ENCODE data around the gene PICK1.

DNA sequence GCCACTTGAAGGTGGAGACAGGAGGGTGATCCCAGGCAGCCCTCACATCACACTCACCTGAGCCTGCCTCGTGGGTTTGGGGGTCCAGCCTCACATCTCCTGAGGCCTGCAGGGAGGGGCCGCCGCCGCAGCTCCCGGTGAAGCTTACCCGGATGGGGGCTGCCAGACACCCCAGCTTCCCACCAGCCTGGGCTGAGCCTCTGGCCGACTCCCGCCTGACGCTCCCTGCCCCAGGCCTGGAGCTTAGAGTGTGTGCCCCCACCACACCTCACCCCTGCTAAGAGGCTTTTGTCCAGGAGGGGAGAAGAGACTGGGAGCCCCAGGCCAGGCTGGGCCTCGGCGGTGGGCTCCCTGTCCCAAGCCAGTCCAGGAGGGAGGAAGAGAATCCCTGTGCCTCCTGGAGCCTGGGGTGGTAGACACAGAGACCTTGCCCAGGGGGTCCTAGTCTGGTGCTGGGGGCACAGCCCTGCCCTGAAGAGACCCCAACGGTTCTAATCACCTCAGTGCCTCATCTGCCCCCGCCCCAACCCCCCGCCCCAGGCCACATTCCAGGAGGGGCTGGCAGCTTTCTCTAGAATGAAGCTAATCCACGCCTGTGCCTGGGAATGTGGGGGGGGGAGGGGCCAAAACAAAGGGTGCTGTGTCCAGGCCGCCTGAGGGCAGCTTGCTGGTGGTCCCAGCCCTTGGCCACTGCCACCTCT lies 26.9 kb downstream of the PICK1 start, which contains the start of gene SLC16A8:
- TF ChIP-seq, protein P1, sequence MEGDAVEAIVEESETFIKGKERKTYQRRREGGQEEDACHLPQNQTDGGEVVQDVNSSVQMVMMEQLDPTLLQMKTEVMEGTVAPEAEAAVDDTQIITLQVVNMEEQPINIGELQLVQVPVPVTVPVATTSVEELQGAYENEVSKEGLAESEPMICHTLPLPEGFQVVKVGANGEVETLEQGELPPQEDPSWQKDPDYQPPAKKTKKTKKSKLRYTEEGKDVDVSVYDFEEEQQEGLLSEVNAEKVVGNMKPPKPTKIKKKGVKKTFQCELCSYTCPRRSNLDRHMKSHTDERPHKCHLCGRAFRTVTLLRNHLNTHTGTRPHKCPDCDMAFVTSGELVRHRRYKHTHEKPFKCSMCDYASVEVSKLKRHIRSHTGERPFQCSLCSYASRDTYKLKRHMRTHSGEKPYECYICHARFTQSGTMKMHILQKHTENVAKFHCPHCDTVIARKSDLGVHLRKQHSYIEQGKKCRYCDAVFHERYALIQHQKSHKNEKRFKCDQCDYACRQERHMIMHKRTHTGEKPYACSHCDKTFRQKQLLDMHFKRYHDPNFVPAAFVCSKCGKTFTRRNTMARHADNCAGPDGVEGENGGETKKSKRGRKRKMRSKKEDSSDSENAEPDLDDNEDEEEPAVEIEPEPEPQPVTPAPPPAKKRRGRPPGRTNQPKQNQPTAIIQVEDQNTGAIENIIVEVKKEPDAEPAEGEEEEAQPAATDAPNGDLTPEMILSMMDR (IDR thresholded peaks at IDR 0.05) = no peak
- TF ChIP-seq POLR2AphosphoS5 (IDR thresholded peaks at IDR 0.05) (no peak), EP300 (IDR thresholded peaks at IDR 0.05) (no peak)
